Measurements from ENCODE around the gene NCF4.

Gene NCF4

GRCh38 chr22:36864454-36865215 is 3.8 kb downstream of the NCF4 start:
- no peak for DNase-seq (ENCODE audit: low spot score)

DNA sequence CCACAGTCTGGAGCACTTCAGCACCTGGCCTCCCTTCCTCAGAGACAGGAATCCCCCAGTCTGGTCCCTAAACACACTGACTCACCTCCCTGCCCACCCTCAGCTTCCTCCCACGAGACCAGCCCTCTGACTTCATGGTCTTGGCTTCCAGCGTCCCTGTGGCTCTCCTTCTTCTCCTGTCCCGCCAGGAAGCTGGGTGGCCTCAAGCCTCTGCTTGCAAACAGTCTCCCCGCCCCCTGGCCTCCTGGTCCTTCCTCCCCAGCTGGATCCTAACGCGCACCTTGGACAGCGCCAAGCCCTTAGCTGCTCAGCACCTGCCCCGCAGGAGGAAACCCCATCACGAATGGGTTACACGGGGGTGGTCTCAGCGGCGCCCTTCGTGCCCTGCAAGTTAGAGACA is 4.5 kb downstream of the NCF4 start:
- DNase-seq (ENCODE audit: low spot score), result no peak

DNA sequence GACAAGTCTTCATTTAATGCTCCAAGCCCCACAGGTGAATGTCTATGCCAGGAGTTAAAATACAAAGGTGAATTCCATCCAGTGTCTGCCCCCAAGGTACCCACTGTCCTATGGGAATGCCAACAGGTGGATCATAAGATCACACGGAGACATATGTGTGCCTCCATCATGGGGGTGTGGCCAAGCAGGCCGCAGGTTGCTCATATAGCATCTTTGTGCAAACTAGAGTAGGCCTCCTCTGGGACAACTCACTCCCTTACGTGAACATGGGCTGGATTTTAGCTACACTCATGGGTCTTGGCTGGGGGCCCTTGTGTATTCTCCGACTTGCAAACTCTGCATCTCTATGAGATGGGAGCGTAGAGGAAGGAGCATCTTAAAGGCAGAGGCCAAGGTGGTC is 6.9 kb downstream of the NCF4 start:
- peak; percentile 49 for DNase-seq (ENCODE audit: low spot score)

DNA sequence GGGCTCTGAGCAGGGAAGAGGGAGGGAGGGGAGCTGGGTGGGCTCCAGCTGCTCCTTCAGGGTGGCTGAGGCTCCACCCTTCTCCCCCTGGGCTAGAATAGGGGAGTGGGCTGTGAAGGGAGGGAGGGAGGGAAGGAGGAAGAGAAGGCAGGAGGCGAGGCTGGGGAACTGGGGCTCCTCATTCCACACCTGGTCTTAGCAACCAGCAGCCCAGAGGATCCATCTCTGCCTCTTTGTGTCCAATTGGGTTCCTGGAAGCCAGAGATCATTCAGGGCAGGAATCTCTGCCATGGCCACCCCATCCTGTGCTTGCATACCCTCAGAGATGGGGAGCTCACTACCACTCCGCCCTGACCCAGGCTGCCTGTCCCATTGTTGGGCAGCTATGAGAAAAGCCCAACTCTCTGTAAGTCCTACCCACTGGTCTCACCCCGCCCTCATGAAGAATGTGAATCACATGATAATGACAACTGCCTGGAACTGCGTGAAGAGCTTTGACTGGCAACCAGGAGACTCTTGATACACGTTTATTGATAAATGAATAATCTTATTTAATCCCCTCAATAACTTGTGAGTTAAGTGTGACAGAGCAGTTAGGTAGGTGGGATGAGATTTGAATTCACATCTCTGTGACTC is 7.9 kb downstream of the NCF4 start:
- DNase-seq (ENCODE audit: low spot score), result no peak

GRCh38 chr22:36870250-36870649 is 9.4 kb downstream of the NCF4 start:
- DNase-seq (ENCODE audit: low spot score), result no peak

DNA sequence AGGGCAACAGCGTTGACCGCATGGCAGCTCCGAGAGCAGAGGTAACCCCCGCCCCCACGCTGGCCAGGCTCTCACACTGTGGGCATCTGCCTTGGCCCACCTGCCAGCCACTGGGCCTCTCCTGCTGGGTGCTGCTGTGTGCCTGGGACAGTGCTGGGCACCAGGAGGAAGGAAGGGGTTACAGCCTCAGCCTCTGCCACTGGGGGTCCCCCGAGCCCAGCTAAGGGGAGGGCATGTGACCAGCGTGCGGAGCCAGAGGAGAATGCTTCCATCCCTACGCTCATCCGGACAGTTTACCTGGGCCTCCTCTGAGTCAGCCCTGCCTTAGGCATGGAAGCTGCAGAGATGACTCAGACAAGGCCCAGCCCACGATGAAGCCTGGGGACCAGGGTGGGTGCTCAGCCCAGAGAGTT is 10.9 kb downstream of the NCF4 start:
- DNase-seq (ENCODE audit: low spot score), result peak; percentile 42

DNA sequence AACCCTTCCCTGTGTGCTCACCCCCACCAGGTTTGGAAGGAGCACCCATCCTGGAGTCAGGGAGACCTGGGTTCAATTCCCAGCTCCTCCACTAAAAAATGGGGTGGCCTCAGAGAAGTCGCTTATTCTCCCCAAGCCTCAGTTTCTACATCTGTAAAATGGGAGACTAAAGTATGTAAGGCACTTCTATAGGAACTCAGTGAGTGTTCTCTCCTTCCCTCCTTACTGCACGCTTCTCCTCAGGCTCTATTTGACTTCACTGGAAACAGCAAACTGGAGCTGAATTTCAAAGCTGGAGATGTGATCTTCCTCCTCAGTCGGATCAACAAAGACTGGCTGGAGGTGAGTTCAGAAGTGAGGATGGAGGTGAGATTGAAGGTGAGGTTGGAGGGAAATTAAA is 11.3 kb downstream of the NCF4 start:
- no peak for DNase-seq (ENCODE audit: low spot score)

DNA sequence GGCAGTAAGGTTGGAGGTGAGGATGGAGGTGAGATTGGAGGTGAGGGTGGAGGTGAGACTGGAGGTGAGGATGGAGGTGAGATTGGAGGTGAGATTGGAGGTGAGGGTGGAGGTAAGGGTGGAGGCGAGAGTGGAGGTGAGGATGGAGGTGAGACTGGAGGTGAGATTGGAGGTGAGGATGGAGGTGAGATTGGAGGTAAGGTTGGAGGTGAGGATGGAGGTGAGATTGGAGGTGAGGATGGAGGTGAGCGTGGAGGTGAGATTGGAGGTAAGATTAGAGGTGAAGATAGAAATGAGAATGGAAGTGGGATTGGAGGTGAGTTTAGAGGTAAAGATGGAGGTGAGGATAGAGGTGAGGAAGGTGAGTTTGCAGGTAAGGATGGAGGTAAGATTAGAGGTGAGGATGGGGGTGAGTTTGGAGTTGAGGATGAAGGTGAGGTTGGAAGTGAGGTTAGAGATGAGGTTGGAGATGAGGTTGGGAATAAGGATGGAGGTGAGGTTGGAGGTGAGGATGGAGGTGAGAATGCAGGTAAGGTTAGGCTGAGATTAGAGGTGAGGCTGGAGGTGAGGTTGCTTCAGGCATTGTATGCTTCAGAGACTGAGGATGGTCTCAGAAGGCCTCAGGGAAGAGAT is 12.2 kb downstream of the NCF4 start:
- DNase-seq (ENCODE audit: low spot score), result no peak

GRCh38 chr22:36873614-36874308 is 13.0 kb downstream of the NCF4 start:
- DNase-seq (ENCODE audit: low spot score), result peak; percentile 57

GRCh38 chr22:36874309-36874696 is 13.5 kb downstream of the NCF4 start:
- peak; percentile 30 for DNase-seq (ENCODE audit: low spot score)

DNA sequence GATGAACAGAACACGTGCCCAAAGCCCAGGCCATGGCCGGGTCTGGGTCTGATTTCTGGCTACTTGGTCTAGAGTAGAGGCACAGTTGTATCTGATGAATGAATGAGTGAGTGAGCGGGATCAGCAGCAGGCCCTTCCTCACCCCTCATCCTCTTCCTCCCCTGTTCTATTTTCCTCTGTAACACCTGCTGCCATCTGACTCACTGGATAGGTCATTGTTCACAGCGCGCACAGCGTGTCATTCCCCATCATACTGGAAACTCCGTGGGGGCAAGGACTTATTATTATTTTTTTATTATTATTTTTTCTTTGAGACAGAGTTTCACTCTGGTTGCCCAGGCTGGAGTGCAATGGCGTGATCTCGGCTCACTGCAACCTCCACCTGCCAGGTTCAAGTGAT is 13.9 kb downstream of the NCF4 start:
- DNase-seq (ENCODE audit: low spot score), result peak; percentile 37

DNA sequence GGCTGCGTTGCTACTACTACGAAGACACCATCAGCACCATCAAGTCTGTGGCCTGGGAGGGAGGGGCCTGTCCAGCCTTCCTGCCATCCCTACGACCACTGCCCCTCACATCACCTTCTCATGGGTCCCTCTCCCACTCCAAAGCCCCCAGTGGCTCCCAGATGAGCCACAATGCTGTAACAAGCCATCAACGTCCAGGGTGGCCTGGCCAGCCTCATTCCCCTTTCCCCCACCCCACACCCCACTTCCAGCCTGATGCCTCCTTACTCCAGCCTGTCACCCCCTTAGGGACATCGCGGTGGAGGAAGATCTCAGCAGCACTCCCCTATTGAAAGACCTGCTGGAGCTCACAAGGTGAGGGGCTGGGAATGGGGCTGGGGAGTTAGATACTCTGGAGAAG is 14.9 kb downstream of the NCF4 start:
- peak; percentile 33 for DNase-seq (ENCODE audit: low spot score)

DNA sequence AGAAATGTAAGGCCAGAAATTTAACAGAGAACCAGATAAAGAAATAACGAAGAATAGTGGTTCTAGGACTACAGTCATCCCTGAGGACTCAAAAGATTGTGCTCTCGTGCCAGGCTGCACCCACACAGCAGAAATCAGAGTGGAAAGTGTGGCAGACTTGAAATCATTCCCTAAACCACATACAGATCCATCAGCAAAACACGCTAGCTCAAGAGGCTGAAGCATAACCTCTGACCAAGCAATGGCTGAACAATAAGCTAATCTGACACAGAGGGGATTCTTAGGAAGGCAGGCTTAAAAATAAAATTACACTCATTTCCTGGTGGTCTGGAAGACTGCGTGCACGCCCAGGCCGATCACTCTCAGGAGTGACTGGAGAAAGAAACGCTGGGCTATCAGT is 19.0 kb downstream of the NCF4 start:
- DNase-seq (ENCODE audit: low spot score), result no peak

DNA sequence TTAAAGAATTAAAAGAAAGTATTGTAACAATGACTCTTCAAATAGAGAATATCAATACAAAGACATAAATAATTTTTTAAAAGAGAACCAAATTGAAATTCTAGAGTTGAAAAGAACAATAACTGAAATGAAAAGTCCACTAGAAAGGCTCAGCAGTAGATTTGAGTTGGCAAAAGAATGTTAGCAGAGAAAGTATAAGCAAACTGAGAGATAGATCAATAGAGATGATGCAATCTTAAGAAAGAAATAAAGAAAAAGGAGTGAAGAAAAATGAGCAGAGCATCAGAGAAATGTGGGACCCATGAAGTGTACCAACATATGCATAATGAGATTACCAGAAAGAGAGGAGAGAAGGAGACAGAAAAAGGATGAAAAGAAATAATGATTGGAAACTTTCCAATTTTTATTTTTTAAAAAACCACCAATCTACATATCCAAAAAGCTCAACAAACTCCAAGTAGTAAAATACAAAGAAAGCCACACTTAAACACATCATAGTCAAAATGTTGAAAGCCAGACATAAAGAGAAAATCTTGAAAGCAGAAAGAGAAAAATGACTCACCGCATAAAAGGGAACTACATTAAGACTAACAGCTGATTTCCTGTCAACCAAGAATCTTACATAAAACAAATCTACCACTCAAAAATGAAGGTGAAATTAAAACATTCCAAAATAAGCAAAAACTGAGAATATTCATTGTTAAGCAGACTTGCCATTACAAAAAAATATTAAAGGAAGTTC is 20.9 kb downstream of the NCF4 start:
- DNase-seq (ENCODE audit: low spot score), result no peak

- no peak for DNase-seq (ENCODE audit: low spot score)
Measured at GRCh38 chr22:36884349-36885158, 23.7 kb downstream of the NCF4 start.

- DNase-seq (ENCODE audit: low spot score), result no peak
Measured at GRCh38 chr22:36885474-36885873, 24.7 kb downstream of the NCF4 start.

GRCh38 chr22:36886016-36886415 is 25.2 kb downstream of the NCF4 start:
- no peak for DNase-seq (ENCODE audit: low spot score)

DNA sequence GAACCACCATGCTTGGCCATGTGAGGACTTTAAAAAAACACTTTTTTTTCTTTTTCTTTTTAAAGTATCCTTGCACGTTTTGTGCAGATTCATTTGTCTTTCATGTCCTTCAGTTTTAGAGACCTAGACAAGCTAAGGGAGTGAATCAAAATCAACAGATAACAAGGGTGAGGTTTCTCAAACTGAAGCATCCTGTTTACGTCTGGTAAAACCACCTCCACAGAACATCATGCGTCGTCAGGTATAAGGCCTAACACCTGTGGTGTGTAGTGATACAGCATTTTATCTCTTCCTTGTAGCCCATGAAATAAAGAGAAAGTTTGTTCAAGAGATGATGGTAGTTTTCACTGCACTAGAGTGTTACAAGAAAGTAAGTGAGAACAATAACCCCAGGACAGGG is 26.4 kb downstream of the NCF4 start:
- DNase-seq (ENCODE audit: low spot score), result no peak

GRCh38 chr22:36891646-36892045 is 30.8 kb downstream of the NCF4 start:
- DNase-seq (ENCODE audit: low spot score), result no peak

GRCh38 chr22:36892292-36892691 is 31.5 kb downstream of the NCF4 start:
- no peak for DNase-seq (ENCODE audit: low spot score)

DNA sequence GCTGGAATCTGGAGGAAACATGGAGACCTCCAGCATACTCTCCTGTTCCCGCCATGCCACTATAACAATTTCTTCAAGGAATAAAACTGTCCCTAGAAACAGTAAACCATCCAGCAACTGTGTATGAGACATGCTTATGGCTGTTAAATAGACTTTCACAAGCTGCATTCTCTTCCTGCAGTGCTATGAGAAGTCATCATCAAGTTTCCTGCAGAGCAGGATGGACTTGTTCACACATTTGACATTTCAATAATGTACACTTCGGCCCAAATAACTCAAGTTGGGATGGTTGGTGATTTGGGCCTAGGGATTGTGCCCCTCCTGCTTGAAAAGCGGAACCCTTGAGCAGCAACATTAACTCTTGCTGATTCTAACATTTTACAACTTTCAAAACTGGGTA is 32.5 kb downstream of the NCF4 start:
- DNase-seq (ENCODE audit: low spot score), result no peak

All from left forelimb (tissue), 1 donor.